ENCODE measurements around the gene BRSK2. TPM values are rescaled to one million over a fixed set of nuclear protein-coding genes. Genes with fewer than 3 reads are reported as not detected.
"Not testable (repeated sequence)": the region's sequence is repeated elsewhere in the genome, so short reads cannot be mapped to it uniquely, and the experiment has no call there.

BRSK2 gene
- total RNA-seq, 2 experiments from 2014 or later = 0.22 to 0.55 TPM

GRCh38 chr11:1428762-1429316 lies 39.1 kb downstream of the BRSK2 start:
- H3K9me3 Mint-ChIP-seq = no peaks in the 10 kb centered on the region
- no peaks in the 10 kb centered on the region for H3K36me3 Mint-ChIP-seq (ENCODE audit: low read depth)
- Histone ChIP-seq H3K36me3 (ENCODE audit: insufficient read depth, low read length) (no peaks in the 10 kb centered on the region), H3K4me3 (ENCODE audit: low read length) (no peak overlapping the region), H3K9me3 (ENCODE audit: control insufficient read depth in 1 of 2, insufficient read depth in 1 of 2, low read length in 2 of 2) (peaks cover 0 to 17% of the 10 kb centered on the region in 2 experiments), H3K27me3 (ENCODE audit: control insufficient read depth in 1 of 2, insufficient read depth in 2 of 2, low read length in 2 of 2) (no peaks in the 10 kb centered on the region), H3K27ac (ENCODE audit: low read depth in 1 of 2, low read length in 2 of 2) (no peak overlapping the region), H3K4me1 (ENCODE audit: insufficient read depth, low read length) (no peaks in the 10 kb centered on the region)
- ATAC-seq (ENCODE audit: poor library complexity) (no peak), DNase-seq (no peak)
- no peaks in the 10 kb centered on the region for H3K4me1 Mint-ChIP-seq (ENCODE audit: low read depth)
- ChIA-PET CTCF (no interaction called here), POLR2A (no interaction called here)
- no peak overlapping the region for H3K27ac Mint-ChIP-seq
- no peaks in the 10 kb centered on the region for H3K27me3 Mint-ChIP-seq
- intact Hi-C loops (cut with DNase I, micrococcal nuclease) = no loop called here
- TF ChIP-seq, protein P1, sequence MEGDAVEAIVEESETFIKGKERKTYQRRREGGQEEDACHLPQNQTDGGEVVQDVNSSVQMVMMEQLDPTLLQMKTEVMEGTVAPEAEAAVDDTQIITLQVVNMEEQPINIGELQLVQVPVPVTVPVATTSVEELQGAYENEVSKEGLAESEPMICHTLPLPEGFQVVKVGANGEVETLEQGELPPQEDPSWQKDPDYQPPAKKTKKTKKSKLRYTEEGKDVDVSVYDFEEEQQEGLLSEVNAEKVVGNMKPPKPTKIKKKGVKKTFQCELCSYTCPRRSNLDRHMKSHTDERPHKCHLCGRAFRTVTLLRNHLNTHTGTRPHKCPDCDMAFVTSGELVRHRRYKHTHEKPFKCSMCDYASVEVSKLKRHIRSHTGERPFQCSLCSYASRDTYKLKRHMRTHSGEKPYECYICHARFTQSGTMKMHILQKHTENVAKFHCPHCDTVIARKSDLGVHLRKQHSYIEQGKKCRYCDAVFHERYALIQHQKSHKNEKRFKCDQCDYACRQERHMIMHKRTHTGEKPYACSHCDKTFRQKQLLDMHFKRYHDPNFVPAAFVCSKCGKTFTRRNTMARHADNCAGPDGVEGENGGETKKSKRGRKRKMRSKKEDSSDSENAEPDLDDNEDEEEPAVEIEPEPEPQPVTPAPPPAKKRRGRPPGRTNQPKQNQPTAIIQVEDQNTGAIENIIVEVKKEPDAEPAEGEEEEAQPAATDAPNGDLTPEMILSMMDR (IDR thresholded peaks at IDR 0.05) = no peak
- H3K4me3 Mint-ChIP-seq = no peak overlapping the region

DNA sequence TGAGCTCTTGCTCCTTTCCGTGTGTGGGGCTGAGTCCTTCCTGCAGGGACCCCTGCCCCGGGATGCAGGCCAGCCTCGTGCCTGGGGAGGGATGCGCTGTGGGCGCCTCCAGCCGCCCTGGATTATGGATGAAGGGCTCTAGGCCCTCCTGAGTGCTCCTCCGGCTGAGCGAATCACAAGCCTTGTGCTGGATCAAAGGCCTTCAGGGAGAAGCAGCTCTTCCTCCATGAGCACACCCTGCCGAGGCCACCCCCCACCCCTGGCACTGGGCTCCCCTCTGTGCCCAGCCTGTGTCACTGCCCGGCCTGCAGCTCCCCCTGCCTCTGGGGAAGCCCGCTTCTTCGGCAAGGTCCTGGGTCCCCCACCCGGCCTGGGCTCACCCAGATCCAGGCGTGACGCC lies 43.8 kb downstream of the BRSK2 start:
- Mint-ChIP-seq H3K36me3 (ENCODE audit: low read depth) (no peaks in the 10 kb centered on the region), H3K9me3 (no peaks in the 10 kb centered on the region), H3K27me3 (peaks cover 3% of the 10 kb centered on the region), H3K4me3 (no peak overlapping the region), H3K4me1 (ENCODE audit: low read depth) (no peaks in the 10 kb centered on the region), H3K27ac (no peak overlapping the region)
- H3K27ac ChIP-seq (ENCODE audit: low read depth in 1 of 2, low read length in 2 of 2) = no peak overlapping the region
- peaks cover 9% of the 10 kb centered on the region for H3K4me1 ChIP-seq (ENCODE audit: insufficient read depth, low read length)
- DNase-seq (no peak), ATAC-seq (ENCODE audit: poor library complexity) (no peak)
- H3K27me3 ChIP-seq (ENCODE audit: control insufficient read depth in 1 of 2, insufficient read depth in 2 of 2, low read length in 2 of 2) = peaks cover 0 to 2% of the 10 kb centered on the region in 2 experiments
- intact Hi-C loops (cut with DNase I, micrococcal nuclease) = no loop called here
- ChIA-PET POLR2A (no interaction called here), CTCF (no interaction called here)
- no peak overlapping the region for H3K4me3 ChIP-seq (ENCODE audit: low read length)
- TF ChIP-seq, protein P1 (IDR thresholded peaks at IDR 0.05) = no peak
- H3K36me3 ChIP-seq (ENCODE audit: insufficient read depth, low read length) = no peaks in the 10 kb centered on the region
- H3K9me3 ChIP-seq (ENCODE audit: control insufficient read depth in 1 of 2, insufficient read depth in 1 of 2, low read length in 2 of 2) = peaks cover 0 to 14% of the 10 kb centered on the region in 2 experiments

DNA sequence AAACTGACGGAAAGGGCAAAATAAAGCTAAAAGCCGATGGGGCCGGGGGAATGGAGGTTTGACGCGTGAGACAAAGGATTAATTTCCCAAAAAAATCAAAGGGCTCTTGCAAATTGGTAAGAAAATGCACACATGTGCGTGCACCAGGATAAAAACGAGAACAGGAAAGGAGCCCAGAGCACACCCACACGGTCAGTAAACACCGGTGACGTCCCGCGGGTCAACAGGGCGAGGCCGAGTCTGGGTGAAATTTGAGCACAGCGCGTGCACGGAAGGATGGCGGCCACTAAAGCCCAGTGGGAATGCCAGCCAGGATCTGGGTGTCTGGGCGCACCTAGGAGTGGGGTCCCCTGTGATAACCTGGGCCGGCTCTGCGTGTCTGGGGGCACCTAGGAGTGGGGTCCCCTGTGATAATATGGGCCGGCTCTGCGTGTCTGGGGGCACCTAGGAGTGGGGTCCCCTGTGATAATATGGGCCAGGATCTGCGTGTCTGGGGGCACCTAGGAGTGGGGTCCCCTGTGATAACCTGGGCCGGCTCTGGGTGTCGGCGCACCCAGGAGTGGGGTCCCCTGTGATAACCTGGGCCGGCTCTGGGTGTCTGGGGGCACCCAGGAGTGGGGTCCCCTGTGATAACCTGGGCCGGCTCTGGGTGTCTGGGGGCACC lies 44.4 kb downstream of the BRSK2 start:
- Mint-ChIP-seq H3K4me1 (ENCODE audit: low read depth) (no peaks in the 10 kb centered on the region), H3K36me3 (ENCODE audit: low read depth) (no peaks in the 10 kb centered on the region), H3K27ac (no peak overlapping the region), H3K9me3 (no peaks in the 10 kb centered on the region), H3K27me3 (peaks cover 3% of the 10 kb centered on the region), H3K4me3 (no peak overlapping the region)
- Histone ChIP-seq H3K27ac (ENCODE audit: low read depth in 1 of 2, low read length in 2 of 2) (no peak overlapping the region), H3K9me3 (ENCODE audit: control insufficient read depth in 1 of 2, insufficient read depth in 1 of 2, low read length in 2 of 2) (peaks cover 0 to 10% of the 10 kb centered on the region in 2 experiments), H3K4me1 (ENCODE audit: insufficient read depth, low read length) (peaks cover 9% of the 10 kb centered on the region), H3K36me3 (ENCODE audit: insufficient read depth, low read length) (no peaks in the 10 kb centered on the region), H3K27me3 (ENCODE audit: control insufficient read depth in 1 of 2, insufficient read depth in 2 of 2, low read length in 2 of 2) (peaks cover 0 to 2% of the 10 kb centered on the region in 2 experiments), H3K4me3 (ENCODE audit: low read length) (no peak overlapping the region)
- TF ChIP-seq, protein P1 (IDR thresholded peaks at IDR 0.05) = no peak
- ChIA-PET CTCF (no interaction called here), POLR2A (no interaction called here)
- no peak for ATAC-seq (ENCODE audit: poor library complexity)
- intact Hi-C loops (cut with DNase I, micrococcal nuclease) = no loop called here
- DNase-seq = no peak

GRCh38 chr11:1435479-1435819 lies 45.7 kb downstream of the BRSK2 start:
- H3K27ac ChIP-seq (ENCODE audit: low read depth in 1 of 2, low read length in 2 of 2); ATAC-seq (ENCODE audit: poor library complexity); H3K27ac Mint-ChIP-seq; H3K9me3 Mint-ChIP-seq; H3K9me3 ChIP-seq (ENCODE audit: control insufficient read depth in 1 of 2, insufficient read depth in 1 of 2, low read length in 2 of 2); H3K4me3 ChIP-seq (ENCODE audit: low read length); H3K4me1 ChIP-seq (ENCODE audit: insufficient read depth, low read length); DNase-seq; CTCF ChIA-PET; H3K36me3 ChIP-seq (ENCODE audit: insufficient read depth, low read length); H3K4me1 Mint-ChIP-seq (ENCODE audit: low read depth); H3K4me3 Mint-ChIP-seq; H3K27me3 Mint-ChIP-seq; intact Hi-C loops (cut with DNase I, micrococcal nuclease); H3K27me3 ChIP-seq (ENCODE audit: control insufficient read depth in 1 of 2, insufficient read depth in 2 of 2, low read length in 2 of 2); POLR2A ChIA-PET; H3K36me3 Mint-ChIP-seq (ENCODE audit: low read depth): not testable (repeated sequence)
